ENCODE results near the gene TIGD2.

The TIGD2 gene

GRCh38 chr4:89162987-89163386 is 51.7 kb downstream of the TIGD2 start:
- no peak for DNase-seq (ENCODE audit: low read depth)

GRCh38 chr4:89164400-89164799 is 53.1 kb downstream of the TIGD2 start:
- no peak for DNase-seq (ENCODE audit: low read depth)

Data from HS-5 (cell line).